ENCODE results near the gene SYNGR4. TPM values are rescaled to one million over a fixed set of nuclear protein-coding genes. Genes with fewer than 3 reads are reported as not detected.

The SYNGR4 gene
- total RNA-seq, 2 experiments from 2014 or later: not detected

GRCh38 chr19:48332351-48332661 is 31.9 kb upstream of the SYNGR4 start:
- peaks cover 37% of the 10 kb centered on the region for H3K36me3 Mint-ChIP-seq
- H3K9me3 Mint-ChIP-seq (ENCODE audit: low read depth): no peaks in the 10 kb centered on the region
- ATAC-seq (no peak), DNase-seq (no peak)
- peak overlapping the region; percentile 96 for H3K4me3 Mint-ChIP-seq
- no peaks in the 10 kb centered on the region for H3K27me3 Mint-ChIP-seq
- H3K27ac Mint-ChIP-seq: peak overlapping the region; percentile 93
- CTCF ChIA-PET: interaction anchor here (0.7 to 9.7 kb wide), 13 partner anchors 13 to 252 kb away, joined by 3 to 390 read pairs (median 14); partner anchors contain the start of genes CARD8, EMP3, KDELR1 and SYNGR4
- peaks cover 55% of the 10 kb centered on the region for H3K4me1 Mint-ChIP-seq

GRCh38 chr19:48332662-48333466 is 31.3 kb upstream of the SYNGR4 start:
- H3K4me3 Mint-ChIP-seq: peak overlapping the region; percentile 96
- H3K4me1 Mint-ChIP-seq: peaks cover 50% of the 10 kb centered on the region
- peaks cover 31% of the 10 kb centered on the region for H3K36me3 Mint-ChIP-seq
- CTCF ChIA-PET: interaction anchor here (0.7 to 9.7 kb wide), 19 partner anchors 13 to 252 kb away, joined by 3 to 390 read pairs (median 8); partner anchors contain the start of genes CARD8, EMP3, KDELR1 and SYNGR4
- H3K27me3 Mint-ChIP-seq: no peaks in the 10 kb centered on the region
- DNase-seq (peak; percentile 99), ATAC-seq (peak; percentile 71)
- H3K27ac Mint-ChIP-seq: peak overlapping the region; percentile 93
- H3K9me3 Mint-ChIP-seq (ENCODE audit: low read depth): no peaks in the 10 kb centered on the region

GRCh38 chr19:48333467-48334384 is 30.4 kb upstream of the SYNGR4 start:
- peaks cover 46% of the 10 kb centered on the region for H3K4me1 Mint-ChIP-seq

DNA sequence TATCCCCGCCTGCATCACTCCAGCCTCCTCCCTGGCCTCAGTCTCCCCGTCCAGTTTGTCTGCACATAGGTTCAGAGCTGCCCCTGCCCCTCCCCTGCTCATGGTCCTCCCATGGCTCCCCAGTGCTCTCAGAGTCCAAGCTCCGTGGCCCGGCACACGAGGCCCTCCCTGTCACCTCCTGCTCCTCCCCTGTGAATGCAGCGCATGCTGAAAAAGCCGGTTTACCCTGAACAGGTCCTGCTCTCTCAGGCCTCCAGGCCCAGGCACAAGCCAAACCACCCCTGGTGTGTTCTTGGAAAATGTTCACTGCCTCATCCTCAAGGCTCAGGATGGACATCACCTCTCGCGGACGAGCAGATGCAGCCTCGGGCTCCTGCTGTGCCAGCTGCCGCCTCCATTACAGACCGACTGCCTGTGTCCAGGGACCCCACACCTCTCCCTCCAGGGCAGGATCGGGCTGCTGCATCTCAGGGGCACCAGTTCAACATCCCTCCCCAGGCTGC is 25.9 kb upstream of the SYNGR4 start:
- no peaks in the 10 kb centered on the region for H3K27me3 Mint-ChIP-seq
- ATAC-seq (no peak), DNase-seq (no peak)
- H3K9me3 Mint-ChIP-seq (ENCODE audit: low read depth): no peaks in the 10 kb centered on the region
- CTCF ChIA-PET: interaction anchor here (0.6 to 2.5 kb wide), 4 partner anchors 11 to 33 kb away, joined by 3 to 7 read pairs (median 3); no protein-coding TSS in a partner anchor
- H3K4me3 Mint-ChIP-seq: no peak overlapping the region
- H3K36me3 Mint-ChIP-seq: no peaks in the 10 kb centered on the region
- H3K4me1 Mint-ChIP-seq: peaks cover 10% of the 10 kb centered on the region
- no peak overlapping the region for H3K27ac Mint-ChIP-seq

More at GRCh38 chr19:48333467-48334384, 30.4 kb upstream of the SYNGR4 start:
- Mint-ChIP-seq H3K9me3 (ENCODE audit: low read depth) (no peaks in the 10 kb centered on the region), H3K36me3 (peaks cover 24% of the 10 kb centered on the region), H3K27ac (peak overlapping the region; percentile 93), H3K4me3 (peak overlapping the region; percentile 96), H3K27me3 (no peaks in the 10 kb centered on the region)
- CTCF ChIA-PET: interaction anchor here (0.6 to 9.7 kb wide), 28 partner anchors 14 to 275 kb away, joined by 3 to 390 read pairs (median 6); partner anchors contain the start of genes EMP3, GRIN2D, KDELR1 and SYNGR4
- peak; percentile 76 for ATAC-seq
- peak; percentile 97 for DNase-seq

DNA sequence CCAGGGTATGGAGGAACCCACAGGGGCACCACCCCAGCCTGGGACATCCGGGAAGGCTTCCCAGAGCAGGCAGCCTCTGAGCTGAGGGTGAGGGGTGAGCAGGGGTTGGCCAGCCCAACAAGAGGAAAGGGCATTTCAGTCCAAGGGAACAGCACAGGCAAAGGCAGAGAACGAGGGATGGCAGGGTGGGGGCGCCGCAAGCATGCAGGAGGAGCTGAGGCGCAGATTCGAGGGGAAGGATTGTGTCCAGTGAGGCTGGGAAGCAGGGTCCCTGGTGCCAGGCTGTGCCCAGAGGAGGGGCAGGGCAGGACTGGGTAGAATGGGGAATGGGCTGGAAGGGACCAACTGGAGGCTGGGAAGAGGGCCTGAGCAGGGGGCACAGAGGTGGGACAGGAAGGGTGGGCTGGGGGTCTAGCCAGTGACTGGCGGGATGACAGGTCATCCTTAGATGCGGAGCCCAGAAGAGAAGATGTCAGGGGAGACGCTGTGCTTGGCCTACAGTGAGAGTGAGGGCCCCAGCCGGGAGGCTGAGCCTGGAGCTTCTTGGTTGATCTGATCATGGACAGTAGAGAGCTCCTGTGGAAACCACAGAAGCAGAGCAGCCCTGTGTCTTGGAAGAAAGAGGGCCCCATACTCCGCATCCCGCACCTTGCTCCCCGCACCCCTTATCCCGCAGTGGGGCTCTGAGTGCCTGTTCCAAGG is 25.2 kb upstream of the SYNGR4 start:
- H3K27ac Mint-ChIP-seq: no peak overlapping the region

GRCh38 chr19:48340995-48341394 is 23.2 kb upstream of the SYNGR4 start:
- no peak overlapping the region for H3K27ac Mint-ChIP-seq
- CTCF ChIA-PET: interaction anchor here (0.6 to 2.0 kb wide), 6 partner anchors 11 to 248 kb away, joined by 3 to 8 read pairs (median 3); partner anchors contain the start of genes SYNGR4 and TMEM143
- H3K27me3 Mint-ChIP-seq: no peaks in the 10 kb centered on the region
- DNase-seq (no peak), ATAC-seq (no peak)
- H3K4me1 Mint-ChIP-seq: no peaks in the 10 kb centered on the region
- H3K9me3 Mint-ChIP-seq (ENCODE audit: low read depth): no peaks in the 10 kb centered on the region
- H3K36me3 Mint-ChIP-seq: no peaks in the 10 kb centered on the region
- no peak overlapping the region for H3K4me3 Mint-ChIP-seq

More for the DNA sequence above, 25.2 kb upstream of the SYNGR4 start:
- ATAC-seq (no peak), DNase-seq (no peak)
- Mint-ChIP-seq H3K36me3 (no peaks in the 10 kb centered on the region), H3K4me1 (peaks cover 8% of the 10 kb centered on the region), H3K4me3 (no peak overlapping the region), H3K9me3 (ENCODE audit: low read depth) (no peaks in the 10 kb centered on the region), H3K27me3 (no peaks in the 10 kb centered on the region)
- CTCF ChIA-PET: interaction anchor here (0.6 to 2.5 kb wide), 3 partner anchors 21 to 32 kb away, joined by 3 to 7 read pairs (median 3); no protein-coding TSS in a partner anchor

GRCh38 chr19:48341515-48342413 is 22.4 kb upstream of the SYNGR4 start:
- Mint-ChIP-seq H3K27ac (no peak overlapping the region), H3K9me3 (ENCODE audit: low read depth) (no peaks in the 10 kb centered on the region), H3K4me1 (no peaks in the 10 kb centered on the region), H3K27me3 (no peaks in the 10 kb centered on the region), H3K36me3 (no peaks in the 10 kb centered on the region), H3K4me3 (no peak overlapping the region)
- CTCF ChIA-PET: interaction anchor here (0.7 to 2.0 kb wide), 5 partner anchors 10 to 247 kb away, joined by 3 to 8 read pairs (median 3); no protein-coding TSS in a partner anchor
- DNase-seq: no peak
- ATAC-seq: no peak

- H3K27ac Mint-ChIP-seq: no peak overlapping the region
- DNase-seq: no peak
- no peaks in the 10 kb centered on the region for H3K27me3 Mint-ChIP-seq
- H3K36me3 Mint-ChIP-seq: no peaks in the 10 kb centered on the region
- no peaks in the 10 kb centered on the region for H3K4me1 Mint-ChIP-seq
- CTCF ChIA-PET: no interaction called here
- H3K9me3 Mint-ChIP-seq (ENCODE audit: low read depth): no peaks in the 10 kb centered on the region
- no peak overlapping the region for H3K4me3 Mint-ChIP-seq
- ATAC-seq: no peak
These were observed 21.8 kb upstream of the SYNGR4 start for GRCh38 chr19:48342414-48342738.

DNA sequence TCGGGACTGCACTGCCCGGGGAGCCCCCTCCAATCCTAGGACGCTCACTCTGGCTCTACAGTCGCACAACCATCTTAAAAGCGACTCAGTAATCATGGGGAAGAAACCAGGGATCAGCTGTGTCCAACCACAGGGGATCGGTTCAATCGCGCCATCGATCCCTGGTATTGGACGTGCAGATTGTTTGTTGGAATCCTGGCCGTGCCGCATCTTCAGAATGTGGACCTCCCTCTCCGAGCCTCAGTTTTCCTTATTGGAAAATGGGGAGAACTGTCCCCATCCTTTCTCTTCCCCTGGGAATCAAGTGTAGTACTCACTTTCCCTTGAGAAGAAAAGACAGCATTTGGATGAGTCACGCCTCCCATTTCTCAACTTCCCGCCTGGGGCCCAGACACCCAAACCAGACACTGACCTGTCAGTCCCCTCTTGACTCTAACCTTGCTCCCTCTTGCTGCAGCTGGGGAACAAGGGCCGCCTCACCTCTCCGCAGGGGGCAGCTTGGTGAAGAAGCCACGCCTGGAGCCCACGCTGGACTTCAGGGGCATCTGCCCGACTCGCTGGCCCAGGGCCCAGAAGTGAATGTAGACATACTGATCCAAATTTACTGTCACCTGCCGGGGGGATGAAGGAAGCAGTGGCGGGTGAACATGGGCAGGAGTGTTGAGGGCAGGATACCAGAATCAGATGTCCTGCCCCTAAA is 21.2 kb upstream of the SYNGR4 start:
- ATAC-seq: no peak

DNA sequence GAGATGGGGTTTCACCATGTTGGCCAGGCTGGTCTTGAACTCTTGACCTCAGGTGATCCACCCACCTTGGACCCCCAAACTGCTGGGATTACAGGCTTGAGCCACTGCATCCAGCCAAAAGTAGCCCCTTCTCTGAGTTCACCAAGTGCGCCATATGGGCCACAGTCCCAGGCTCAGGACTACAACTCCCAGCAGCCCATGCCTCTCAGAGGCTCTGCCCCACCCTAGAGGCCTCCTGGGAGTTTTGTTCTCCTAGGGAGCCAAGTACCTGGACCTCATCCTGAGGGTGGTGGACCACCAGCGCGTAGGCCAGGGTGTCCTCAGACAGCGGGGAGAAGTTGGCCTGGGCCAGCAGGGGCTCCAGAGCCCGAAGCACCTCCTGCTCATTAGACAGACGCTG is 19.3 kb upstream of the SYNGR4 start:
- H3K9me3 Mint-ChIP-seq (ENCODE audit: low read depth): no peaks in the 10 kb centered on the region
- no peaks in the 10 kb centered on the region for H3K27me3 Mint-ChIP-seq
- H3K4me1 Mint-ChIP-seq: peaks cover 2% of the 10 kb centered on the region
- H3K36me3 Mint-ChIP-seq: no peaks in the 10 kb centered on the region
- DNase-seq (no peak), ATAC-seq (no peak)
- H3K27ac Mint-ChIP-seq: no peak overlapping the region
- CTCF ChIA-PET: no interaction called here
- H3K4me3 Mint-ChIP-seq: no peak overlapping the region

More for the DNA sequence above, 21.2 kb upstream of the SYNGR4 start:
- Mint-ChIP-seq H3K4me3 (no peak overlapping the region), H3K9me3 (ENCODE audit: low read depth) (no peaks in the 10 kb centered on the region), H3K4me1 (no peaks in the 10 kb centered on the region), H3K27me3 (no peaks in the 10 kb centered on the region), H3K36me3 (no peaks in the 10 kb centered on the region), H3K27ac (no peak overlapping the region)
- CTCF ChIA-PET: no interaction called here
- DNase-seq: no peak

DNA sequence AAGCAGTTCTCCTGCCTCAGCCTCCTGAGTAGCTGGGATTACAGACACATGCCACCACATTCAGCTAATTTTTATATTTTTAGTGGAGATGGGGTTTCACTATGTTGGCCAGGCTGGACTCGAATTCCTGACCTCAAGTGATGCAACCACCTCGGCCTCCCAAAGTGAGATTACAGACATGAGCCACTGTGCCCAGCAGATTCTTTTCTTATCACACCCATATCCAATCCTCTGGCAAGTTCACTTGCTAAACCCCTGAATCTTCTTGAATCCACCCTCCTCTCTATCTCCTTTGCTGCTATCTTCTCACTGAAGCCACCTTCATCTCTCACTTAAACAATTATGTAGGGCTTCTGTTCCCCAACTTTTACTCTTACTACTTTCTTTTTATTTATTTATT is 18.0 kb upstream of the SYNGR4 start:
- ATAC-seq: no peak
- H3K9me3 Mint-ChIP-seq (ENCODE audit: low read depth): no peaks in the 10 kb centered on the region
- no peaks in the 10 kb centered on the region for H3K36me3 Mint-ChIP-seq
- H3K27me3 Mint-ChIP-seq: no peaks in the 10 kb centered on the region
- no peak for DNase-seq
- peak overlapping the region; percentile 47 for H3K27ac Mint-ChIP-seq
- CTCF ChIA-PET: interaction anchor here (1.8 to 2.2 kb wide), 2 partner anchors 12 to 31 kb away, joined by 7 to 10 read pairs; no protein-coding TSS in a partner anchor
- H3K4me3 Mint-ChIP-seq: no peak overlapping the region
- H3K4me1 Mint-ChIP-seq: peaks cover 4% of the 10 kb centered on the region
